Spleen (tissue), 7 donors: ENCODE measurements around the gene ARHGEF40.

ENCODE experiments used
- CTCF ChIP-seq, 11 experiments: fragments of 200-600 bp in 7 of 11; fragments of 450-650 bp in 4 of 11; sonication (generic) in 4 of 11; IDR thresholded peaks in 8 of 11; conservative IDR thresholded peaks in 3 of 11; 1 replicate in 7 of 11; 2 replicates in 4 of 11; pipeline versions ENCODE4 v1.4.0 to v1.8.0; 2016 to 2021; ENCODE audit warnings: antibody characterized with exemption in 11 of 11, inconsistent platforms in 4 of 11, mild to moderate bottlenecking in 1 of 11
- POLR2A ChIP-seq, 3 donors: fragments of 450-650 bp; IDR thresholded peaks; one replicate each; pipeline ENCODE4 v1.5.1; 2017; ENCODE audit warnings: antibody characterized with exemption in 3 of 3, mild to moderate bottlenecking in 1 of 3
- donor health status: DM: no; HTN: no; CAD: no; lungs with moderate emphysema.
- donor health status: DM: no; HTN: no; CAD: no.
- donor health status: DM: no; HTN: no; CAD: no.

DNA sequence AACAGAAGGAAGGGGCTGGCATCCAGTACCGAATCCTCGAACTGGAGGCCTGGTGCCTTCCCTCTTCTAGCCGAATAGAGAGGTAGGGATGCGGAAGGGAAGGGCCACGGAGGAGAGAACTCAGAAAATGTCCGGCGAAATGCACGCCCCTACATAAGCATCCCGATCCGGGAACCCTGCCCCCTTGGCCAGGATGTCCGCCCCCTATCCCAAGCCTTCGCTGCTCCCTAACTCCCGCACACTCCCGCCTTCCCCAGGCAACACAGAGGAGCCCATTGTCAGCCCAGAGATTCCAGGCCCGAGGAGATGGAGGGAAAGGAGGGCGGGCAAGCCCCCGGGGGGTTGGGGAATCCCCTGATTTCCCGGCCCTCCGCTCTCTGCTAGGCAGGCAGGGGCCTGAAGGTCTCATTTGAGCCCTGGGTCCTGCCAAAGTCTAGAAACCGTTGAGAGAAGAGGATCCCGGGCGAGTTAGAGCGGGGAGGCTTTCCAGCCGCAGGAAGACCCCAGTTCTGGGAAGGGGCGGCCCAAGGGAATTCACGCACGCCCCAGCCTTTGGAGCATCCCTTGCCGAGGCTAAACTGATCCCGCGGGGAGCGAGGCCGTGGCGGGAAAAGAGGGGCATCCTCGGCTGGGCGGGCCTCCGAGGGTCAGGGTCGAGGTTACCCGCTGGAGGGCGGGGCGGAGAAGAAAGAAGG lies 569 bp upstream of the ARHGEF40 start:
- TF ChIP-seq CTCF (IDR thresholded peaks at IDR 0.05 in 8 of 11, conservative IDR thresholded peaks at IDR 0.05 in 3 of 11), result no peak
- TF ChIP-seq POLR2A (IDR thresholded peaks at IDR 0.05), result no peak
